ENCODE results near the gene GPR158. TPM values are rescaled to one million over a fixed set of nuclear protein-coding genes. Genes with fewer than 3 reads are reported as not detected.

Gene GPR158
- total RNA-seq, 1 donor from 2014 or later = under 0.01 TPM

DNA sequence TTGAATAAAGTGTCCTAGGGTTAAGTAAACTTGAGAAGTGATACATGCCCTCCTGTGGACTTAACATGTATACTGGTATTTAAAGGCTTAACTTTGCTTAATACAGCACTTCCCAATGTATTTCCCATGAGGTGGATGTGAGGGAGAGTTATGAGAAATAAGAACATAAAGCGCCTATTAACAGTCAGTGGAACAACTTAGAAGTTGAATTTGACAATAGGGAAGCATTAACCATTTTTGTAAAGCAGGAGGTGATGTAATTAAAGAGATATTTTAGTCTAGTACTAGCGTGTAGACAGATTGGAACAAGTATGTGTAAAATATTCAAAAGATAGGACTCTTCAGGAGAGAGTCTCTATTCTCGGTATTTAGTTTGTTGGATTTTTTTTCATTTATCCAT lies 322.4 kb downstream of the GPR158 start:
- DNase-seq (ENCODE audit: low read depth, low spot score) = no peak

DNA sequence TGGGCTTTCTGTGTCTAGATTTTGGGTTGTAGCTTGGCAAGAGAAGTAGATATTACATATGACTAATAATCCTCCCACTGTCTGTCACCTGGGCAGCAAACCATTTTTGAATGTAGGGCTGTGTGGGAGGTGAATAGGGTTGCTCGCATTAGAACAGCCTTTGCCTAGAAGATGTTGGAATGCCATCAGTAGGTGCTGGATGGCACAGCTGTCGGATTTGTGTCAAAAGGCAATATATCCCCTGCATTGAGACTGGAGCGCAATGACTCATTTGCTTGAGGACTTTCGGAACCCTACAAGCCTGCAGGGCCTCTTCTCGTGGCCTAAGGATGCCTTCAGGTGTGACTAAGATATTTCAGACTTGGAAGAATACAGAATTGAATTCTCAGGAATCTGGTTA lies 323.8 kb downstream of the GPR158 start:
- DNase-seq (ENCODE audit: low read depth, low spot score) = no peak

DNA sequence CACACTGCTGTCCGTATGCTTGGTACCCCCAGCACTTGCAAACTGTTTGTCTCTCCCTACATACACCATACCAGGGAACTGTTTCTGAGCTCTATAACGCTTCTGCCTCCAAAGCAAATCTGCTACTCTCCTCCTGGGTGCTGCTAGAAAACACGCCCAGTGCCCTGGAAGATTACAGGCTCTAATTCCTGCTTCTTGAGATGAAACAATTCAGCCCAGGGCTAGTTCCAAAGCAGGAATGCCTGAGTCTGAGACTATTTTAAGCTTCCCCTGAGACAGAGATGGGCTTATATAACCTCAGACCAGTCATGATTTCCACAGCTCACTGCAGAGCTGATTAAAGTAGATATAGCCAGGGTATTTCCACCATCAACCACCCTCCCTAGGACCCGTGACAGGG lies 327.1 kb downstream of the GPR158 start:
- DNase-seq (ENCODE audit: low read depth, low spot score) = no peak

DNA sequence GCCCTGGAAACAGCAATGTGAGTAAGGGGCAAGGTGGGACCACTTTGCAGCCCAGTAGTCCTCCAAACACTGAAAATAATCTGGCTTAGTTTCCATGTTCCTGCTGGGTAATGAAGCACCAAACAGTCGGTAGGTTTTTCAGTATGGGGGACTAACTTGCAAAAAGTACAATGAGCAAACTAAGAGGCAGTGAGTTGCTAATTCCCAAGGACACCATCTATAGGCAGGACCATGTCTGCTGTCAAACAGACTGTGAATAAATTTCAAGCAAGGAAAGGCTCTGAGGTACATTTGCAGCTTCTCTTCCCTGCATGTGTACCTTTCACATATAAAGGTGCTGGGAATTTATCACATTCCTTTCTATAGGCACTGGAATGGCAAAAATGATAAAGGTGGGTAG lies 327.7 kb downstream of the GPR158 start:
- no peak for DNase-seq (ENCODE audit: low read depth, low spot score)

DNA sequence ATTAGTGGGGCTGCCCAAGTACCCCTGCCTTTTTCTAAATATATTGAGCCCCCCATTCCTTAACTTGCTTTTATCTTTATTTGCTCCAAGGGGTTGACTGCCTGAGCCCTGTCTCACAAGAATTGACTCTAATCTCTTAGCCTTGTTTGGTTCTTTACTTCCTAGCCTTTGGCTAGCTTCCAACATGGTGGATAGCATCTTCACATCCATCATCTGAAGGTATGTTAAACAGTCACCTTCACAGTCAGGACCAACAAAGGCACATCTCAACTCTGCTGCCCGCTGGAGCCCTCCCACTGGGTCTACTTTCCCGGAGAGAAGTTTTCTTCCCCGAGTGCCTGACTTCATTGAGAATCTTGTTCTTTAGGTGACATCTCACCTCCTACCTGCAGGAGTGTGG lies 329.5 kb downstream of the GPR158 start:
- no peak for DNase-seq (ENCODE audit: low read depth, low spot score)

DNA sequence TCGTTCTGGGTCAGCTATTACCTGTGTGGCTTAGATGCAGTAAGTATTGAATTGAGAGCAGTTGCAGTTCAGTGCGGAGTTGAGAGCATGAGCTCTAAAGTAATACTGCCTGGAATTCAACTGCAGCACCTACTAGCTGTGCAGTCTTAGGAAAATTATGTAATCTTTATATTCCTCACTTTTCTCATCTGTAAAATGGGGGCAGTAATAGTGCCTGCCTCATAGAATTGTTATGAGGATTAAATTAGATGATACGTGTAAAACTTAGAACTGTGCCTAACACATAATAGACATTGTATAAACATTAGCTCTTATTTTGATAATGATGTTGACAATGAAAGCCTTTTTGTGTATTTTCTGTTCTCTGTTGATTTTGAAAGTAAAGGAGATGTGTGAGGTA lies 330.0 kb downstream of the GPR158 start:
- DNase-seq (ENCODE audit: low read depth, low spot score) = no peak

DNA sequence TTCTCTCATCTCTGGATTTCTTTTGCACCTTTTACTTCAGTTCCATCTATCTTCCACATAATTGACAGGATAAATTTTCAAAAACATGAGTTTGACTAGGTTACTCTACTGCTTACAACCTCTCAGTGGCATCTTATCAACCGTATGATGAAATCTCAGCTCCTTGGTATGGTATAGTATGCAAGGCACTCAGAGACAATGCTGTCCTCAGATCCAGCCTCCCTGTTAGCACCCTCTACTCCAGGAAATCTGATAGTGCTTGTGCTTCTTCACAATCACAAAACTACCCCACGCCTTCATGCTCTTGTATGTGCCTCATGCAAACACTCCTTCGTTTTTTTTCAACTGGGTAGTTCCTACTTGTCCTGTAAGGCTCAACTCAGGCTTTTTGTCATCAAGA lies 330.7 kb downstream of the GPR158 start:
- DNase-seq (ENCODE audit: low read depth, low spot score) = no peak

DNA sequence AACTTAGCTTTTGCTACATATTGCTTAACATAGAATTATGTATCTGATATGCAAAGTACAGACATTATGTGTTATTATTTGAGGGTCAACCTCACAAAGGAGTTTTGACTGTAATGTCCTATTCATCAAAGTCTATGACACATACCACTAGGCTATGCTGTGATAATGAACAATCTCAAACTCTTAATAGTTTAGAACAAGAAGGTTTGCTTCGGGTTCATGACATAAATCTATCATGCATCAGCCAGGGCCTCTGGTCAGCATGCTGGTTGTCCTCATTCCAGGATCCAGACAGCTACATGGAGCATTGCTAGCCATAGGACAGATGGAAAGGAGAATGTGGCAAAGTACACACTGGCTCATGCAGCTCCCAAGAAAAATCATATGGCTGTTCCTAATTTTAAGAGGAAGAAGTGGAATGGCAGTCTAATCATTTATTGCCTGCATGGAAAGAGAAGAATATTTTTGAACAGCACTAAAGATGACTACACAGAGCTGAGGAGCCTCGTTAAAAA lies 332.1 kb downstream of the GPR158 start:
- DNase-seq (ENCODE audit: low read depth, low spot score) = no peak

DNA sequence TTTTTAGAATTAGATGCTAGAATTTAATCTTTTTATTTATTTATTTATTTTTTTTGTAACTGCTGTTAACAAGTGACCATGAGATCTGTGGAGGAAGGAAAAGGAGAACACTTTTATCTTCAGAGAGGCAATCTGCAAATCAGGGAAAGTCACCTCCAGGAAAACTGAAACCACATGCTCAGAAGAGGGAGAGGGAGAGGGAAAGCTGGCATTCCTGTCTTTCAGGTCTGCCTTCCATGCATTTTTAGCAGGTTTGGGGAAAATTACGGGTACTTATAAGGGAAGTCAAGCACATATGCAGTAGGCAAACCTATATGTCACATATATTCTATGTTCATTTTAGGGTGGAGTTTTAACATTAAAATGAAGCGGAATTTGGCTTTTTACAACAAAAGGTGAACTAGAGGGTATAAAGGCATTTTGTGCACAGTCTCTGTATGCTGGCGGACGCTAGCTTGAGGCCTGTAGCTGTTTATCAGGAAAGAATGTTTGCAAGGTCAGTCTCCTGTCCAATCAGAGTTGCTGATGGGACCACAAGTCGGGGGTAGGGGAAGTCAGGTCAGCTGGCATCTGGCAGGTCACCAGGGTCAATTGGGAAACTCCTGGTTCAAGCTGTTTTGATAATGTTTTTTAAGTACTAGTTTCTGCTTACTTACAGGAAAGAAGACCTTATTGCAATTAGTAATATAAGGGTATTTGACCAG lies 333.5 kb downstream of the GPR158 start:
- no peak for DNase-seq (ENCODE audit: low read depth, low spot score)

DNA sequence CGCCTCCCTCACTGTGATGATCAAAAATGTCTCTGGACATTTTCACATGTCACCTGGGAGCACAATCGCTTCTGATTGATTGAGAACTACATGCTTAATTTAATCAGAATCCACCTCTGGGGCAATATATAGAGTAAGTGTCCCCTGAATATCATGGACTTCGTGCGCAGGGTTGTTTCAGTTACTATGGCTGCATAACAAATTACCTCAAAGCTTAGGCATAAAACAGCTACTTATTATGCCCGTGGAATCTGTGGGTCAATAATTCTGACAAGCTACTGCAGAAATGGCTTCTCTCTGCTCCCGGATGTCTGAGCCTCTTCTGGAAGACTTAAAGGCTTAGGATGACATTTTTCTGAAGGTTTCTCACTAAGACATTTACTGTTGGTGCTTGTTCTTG lies 334.4 kb downstream of the GPR158 start:
- DNase-seq (ENCODE audit: low read depth, low spot score) = no peak

DNA sequence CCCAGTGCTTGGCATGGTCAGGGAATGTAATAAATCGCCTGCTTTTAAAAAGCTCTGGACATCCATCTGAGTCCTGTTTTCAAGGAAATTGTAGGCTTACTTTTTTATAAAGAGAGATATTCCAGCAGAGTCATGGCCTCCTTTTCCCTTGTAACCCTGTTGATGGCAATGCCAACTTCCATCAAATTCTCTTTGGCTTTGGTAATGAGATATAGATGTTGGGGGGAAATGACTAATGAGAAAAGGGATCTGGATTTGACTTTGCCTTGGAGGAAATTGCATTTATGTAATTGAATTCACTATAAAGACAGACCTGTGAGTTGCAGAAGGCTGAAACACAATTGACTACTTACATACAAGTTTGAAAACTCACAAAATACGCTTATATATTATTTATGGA lies 347.5 kb downstream of the GPR158 start:
- no peak for DNase-seq (ENCODE audit: low read depth, low spot score)

DNA sequence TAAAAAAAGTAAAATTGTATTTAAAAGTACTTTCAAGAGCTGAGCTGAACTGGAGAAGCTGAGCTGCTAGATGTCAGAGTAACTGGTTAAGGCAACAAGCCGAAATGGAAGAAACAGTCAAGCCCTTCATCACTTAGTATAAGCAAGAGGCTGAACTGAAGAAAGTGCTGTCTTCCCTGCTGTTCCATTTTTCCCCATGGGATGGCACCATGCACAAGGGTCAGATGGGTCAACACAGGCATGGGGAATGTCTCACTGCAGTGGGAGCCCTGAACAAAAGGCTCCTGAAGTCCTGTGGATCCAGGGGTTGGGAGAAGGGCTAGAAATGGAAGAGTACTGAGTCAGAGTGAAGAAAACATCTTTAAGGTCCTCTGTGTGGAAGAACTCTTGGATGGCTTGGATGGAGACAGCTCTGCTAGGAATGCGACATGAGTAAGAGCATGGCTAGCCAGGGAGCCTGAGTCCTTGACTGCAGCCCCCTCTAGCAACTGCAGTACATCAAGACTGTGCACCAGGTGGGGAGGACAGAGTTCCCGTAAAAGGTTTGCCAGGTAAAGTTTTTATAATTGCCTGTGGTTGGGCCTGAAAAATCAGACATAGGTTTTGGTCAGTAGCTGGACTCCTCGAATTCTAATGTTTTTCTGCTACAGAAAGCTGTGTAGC lies 348.3 kb downstream of the GPR158 start:
- no peak for DNase-seq (ENCODE audit: low read depth, low spot score)

DNA sequence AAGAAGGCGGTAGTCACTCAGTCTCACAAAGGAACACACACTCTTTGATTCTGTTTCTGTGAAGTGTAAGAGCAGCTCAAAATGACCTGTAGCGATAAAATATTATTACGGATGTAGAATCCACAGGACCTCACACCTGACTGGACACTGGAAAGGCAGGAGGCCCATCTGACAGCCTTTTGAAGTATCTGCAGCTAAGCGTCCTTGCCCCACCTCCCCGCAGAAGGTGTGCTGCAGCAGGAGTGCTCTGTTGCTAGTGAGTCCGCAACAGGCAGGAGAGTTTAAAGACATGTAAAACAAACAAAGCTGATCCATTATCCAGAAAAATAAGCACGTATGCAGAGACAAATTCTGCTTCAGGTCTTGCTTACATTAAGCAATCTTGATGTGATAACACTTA lies 355.5 kb downstream of the GPR158 start:
- DNase-seq (ENCODE audit: low read depth, low spot score) = no peak

DNA sequence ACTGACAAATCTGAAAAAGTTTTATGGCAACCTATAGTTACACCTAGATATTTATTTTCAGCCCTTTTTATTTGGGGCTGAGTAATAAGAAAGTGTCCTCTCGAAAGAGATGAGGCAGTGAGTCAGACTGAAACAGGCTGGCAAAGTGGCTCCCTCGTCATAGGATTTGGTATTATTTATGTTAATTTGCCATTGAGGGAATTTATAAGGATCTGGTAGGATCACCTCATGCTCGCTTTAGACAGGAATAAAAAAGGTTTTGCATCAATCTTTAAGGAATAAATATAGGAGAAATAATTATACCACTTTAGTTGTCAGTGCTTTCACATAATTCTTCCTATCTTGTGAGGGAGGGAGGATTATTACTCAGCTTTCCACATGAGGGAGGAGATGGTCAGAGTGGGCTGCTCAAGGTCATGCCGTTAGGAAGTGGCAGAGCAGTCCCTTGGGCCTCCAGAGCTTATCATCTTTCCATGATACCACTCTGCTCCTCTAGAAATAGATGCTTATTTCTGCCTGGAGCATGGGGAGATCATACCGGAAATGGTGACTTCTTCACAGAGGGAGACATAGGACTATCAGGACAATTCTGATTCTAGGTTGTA lies 356.8 kb downstream of the GPR158 start:
- DNase-seq (ENCODE audit: low read depth, low spot score) = no peak

DNA sequence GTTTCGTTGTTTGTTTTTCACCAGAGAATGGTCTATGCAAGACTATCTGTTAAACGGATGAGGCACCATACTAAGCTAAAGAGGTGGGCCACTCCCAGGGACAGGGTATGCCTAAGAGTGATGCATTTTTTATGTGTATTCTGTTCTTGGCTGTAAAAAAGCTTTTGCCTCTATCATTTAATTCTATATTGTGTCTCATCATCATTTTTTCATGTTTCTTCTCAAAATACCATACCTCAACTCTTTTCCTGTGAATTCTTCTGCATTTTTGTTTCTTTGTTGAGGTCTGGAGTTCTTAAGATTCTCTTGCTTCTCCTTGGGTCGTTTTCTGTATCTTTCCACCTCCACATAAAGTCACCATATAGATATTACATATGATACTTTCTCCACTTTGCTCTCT lies 357.4 kb downstream of the GPR158 start:
- no peak for DNase-seq (ENCODE audit: low read depth, low spot score)

DNA sequence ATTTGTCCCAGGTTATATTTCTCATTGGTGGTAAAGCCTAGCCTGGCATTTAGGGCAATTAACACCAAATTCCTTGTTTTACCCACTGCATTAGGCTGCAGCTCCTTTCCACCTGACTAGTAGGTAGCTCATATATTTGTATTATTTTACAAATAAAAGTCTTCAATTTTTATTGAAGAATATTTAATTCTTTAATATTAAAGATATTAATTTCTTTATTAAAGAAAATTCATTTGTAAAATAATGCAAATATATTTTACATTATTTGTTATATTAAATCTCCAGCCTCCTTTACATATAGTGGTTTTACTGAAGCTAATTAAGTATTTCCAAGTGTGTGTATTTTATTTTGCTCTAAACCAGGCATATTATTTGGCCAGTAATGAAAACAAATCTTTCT lies 361.2 kb downstream of the GPR158 start:
- DNase-seq (ENCODE audit: low read depth, low spot score) = no peak

DNA sequence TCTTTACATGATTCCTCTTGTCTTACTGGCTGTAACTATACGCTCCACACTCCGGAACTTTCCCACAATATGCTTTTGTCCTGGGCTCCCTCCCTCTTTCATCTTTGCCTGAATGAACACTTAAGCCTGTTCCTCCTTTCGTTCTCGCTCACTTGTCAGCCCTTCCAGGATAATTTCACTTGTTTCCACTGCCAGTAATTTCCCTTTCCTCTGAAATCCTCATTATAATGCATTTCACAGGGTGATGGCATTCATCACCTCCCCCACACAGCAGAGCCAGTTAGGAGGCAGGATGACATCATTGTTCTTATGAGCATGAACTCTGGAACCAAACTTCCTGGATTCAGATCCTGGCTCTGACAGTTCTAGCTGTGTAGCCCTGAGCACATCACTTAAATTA lies 372.6 kb downstream of the GPR158 start:
- DNase-seq (ENCODE audit: low read depth, low spot score) = peak; percentile 11

DNA sequence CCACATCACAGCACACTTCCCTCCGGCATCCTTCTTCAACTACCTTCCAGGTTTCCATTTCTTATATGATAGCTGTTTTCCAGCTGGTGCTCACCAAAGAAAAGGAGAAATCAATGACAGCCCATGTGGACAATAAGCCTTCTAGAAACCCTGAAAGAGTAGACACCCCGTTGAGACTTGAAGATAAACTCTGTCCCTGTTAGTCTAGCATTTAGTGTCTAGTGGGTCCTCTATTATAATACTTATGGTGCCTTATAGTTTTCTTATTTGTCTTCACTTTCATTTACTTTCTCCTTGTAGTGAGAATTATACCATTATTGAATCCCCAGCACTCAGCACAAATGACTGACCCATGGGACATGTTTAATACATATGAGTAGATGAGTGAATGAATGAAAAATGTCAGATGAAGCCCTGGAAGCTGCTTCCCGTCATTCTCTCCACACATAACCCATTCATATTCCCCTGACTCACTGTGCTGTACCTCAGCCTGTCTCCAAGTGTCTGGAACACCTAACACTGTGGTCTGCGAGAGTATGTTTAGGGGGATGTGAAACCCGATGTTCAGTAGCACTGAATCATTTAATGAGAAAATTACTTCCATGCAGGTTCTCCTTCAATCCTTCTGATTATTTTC lies 377.6 kb downstream of the GPR158 start:
- DNase-seq (ENCODE audit: low read depth, low spot score) = no peak

DNA sequence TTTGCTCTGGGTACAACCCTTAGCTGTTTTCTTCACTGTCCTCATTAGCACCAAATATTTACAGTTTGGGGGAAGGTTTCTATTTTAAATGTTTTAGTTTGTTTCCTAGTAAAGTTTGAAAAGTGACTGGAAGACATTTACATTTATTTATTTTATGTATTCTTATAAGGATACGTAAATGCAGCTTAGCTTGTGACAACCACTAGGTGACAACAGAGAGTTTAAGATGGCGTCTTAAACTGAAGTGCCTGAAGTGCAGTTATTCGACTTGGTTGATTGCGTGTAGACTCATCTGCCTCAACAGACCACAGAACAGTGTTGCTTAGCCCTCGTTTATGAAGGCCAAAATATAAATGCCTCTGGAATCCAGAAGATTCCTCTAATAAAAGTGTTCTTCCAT lies 381.1 kb downstream of the GPR158 start:
- DNase-seq (ENCODE audit: low read depth, low spot score) = no peak

DNA sequence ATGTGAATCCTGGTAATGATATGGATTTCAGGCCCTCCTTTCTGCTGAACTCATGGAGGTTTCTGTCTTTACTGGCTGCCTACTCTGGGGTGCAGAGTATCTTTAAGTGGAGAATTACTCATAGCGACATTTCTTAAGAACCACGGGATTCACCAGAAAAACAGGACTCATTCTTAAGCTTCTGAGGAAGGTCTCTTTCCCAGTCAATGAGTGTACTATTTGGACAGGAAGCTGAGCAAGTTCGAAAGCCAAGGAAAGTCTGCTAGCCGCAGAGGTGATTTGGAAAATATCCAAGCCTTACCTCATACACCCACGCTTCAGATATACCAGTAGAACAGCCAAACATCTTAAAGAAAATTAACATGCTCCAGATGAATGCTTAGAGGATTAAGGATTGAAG lies 381.7 kb downstream of the GPR158 start:
- peak; percentile 84 for DNase-seq (ENCODE audit: low read depth, low spot score)

DNA sequence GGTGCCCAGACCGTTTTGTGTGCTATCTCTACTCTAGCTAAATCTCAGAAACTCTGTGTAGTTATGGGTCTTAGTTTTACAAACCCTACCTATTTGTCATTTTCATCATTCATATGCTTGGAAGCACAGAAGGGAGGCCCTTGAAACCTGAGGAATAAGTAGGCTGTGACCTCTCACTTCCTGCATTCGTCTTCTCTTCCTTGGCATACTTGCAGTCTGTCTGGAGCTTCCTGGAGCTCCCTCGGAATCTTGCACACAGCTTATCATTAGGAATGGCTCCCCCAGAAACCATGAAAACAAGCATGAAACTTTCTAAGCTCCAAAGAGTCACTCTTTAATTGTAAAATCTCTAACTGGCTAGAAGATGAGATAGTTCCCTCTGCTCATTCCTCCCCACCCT lies 382.3 kb downstream of the GPR158 start:
- DNase-seq (ENCODE audit: low read depth, low spot score) = no peak

DNA sequence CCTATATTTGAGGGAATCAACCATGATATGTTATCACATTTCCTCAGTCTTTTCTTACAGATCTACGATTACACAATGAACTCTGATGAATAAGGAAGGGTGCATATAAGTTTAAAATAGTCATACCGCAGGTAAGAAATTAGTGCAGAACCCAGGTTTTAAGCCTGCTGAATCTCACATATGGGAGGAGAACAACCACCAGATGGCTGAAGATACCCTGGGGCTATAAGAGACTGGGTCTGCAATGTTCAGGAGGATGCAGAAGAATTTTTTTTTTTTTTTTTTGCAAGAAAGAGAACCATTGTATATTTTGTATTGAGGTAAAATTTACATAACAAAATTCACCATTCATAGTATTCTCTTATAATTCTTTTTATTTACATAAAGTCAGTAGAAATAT lies 387.0 kb downstream of the GPR158 start:
- DNase-seq (ENCODE audit: low read depth, low spot score) = no peak
